ENCODE data around the gene PRKAR1B.

The PRKAR1B gene

GRCh38 chr7:586494-586893 lies 140.6 kb downstream of the PRKAR1B start:
- no peak for DNase-seq (ENCODE audit: low spot score)

DNA sequence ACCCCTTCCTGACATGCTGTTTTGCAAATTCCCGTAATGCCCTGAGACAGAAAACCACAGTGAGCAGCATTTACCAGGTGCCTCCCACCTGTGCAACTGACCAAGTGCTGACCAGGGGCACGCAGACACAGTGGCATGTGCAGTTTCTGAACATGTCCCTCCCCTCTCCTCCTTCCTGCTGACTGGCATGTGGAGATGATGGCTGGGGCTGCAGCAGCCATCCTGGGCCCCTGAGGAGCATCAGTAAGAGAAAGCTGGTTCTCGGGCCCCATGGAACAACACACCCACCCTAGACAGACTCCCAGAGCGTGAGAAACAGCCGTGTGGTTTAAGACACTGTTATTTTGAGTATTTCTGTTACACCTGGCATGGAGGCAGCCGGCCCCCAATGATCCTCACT lies 141.2 kb downstream of the PRKAR1B start:
- no peak for DNase-seq (ENCODE audit: low spot score)

DNA sequence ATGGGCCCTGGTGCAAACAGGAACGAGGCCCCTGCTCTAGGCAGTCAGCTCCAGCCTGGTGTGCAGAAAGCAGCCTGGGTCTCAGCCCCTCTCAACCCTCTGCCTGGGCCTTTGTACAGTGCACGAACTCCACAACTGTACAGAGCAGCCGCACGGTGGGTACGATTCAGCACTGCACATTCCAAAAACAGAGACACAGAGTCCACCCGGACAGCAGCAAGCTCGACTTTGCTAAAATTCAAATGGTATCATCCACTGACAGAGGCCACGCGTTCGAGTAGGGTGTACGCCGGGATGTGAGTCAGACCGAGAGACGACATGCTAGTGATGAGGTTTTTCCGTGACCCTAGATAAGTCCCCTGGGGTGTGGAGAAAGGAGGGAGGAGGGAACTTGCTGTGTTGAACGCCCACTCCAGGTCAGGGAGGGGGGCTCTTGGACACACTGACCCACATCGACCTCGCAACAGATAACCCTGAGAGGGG lies 141.8 kb downstream of the PRKAR1B start:
- DNase-seq (ENCODE audit: low spot score): peak; percentile 92

DNA sequence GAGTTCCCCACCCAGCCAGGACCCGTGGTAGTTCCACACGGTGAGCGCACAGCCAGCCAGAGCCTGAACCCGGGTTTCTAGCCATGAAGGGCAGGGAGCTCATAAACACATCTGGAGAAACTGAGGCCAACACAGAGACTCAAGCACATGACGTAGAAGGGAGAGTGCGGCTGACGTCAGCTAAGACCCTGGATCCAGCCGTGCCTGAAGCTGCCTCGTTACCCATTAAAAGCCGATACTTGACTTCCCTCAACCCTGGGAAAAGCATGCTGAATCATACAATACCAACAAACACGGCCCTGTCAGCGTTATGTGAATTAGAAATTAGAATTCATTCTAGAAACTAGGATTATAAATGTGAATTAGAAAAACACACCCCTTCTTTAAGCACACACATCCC lies 142.3 kb downstream of the PRKAR1B start:
- no peak for DNase-seq (ENCODE audit: low spot score)

- no peak for DNase-seq (ENCODE audit: low spot score)
These were observed 143.0 kb downstream of the PRKAR1B start for GRCh38 chr7:584122-584465.

GRCh38 chr7:583410-584121 lies 143.5 kb downstream of the PRKAR1B start:
- DNase-seq (ENCODE audit: low spot score): no peak

GRCh38 chr7:582931-583330 lies 144.2 kb downstream of the PRKAR1B start:
- no peak for DNase-seq (ENCODE audit: low spot score)

- DNase-seq (ENCODE audit: low spot score): no peak
These were observed 144.8 kb downstream of the PRKAR1B start for GRCh38 chr7:582081-582835.

GRCh38 chr7:578386-578785 lies 148.7 kb downstream of the PRKAR1B start:
- DNase-seq (ENCODE audit: low spot score): no peak

DNA sequence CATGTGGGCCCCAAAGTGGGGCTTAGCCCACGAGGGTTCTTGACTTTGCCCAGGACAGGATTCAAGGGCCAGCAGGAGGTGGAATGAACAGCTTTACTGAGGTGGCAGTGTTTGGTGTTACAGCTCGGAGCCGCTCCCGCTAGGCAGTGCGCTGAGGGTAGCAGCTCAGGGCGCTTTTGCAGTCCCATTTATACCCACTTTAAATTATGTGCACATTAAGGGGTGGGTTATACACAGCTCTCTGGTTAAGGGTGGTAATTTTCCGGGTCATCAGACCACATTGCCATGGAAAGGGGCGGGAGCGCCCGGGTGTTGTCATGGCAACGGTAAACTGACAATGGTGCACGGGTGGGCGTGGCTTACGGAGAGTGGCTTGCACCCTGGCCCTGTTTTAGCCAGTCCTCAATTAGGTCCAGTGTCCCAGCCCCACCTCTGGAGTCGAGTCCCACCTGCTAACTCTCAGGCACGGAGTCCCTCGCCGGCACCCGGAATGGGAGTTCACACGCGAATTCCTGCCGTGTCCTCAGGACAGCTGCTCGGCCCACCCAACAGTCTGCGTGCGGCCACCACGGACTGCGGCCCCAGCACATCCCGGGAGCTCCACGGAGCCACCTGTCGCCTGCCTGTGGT lies 149.2 kb downstream of the PRKAR1B start:
- no peak for DNase-seq (ENCODE audit: low spot score)

DNA sequence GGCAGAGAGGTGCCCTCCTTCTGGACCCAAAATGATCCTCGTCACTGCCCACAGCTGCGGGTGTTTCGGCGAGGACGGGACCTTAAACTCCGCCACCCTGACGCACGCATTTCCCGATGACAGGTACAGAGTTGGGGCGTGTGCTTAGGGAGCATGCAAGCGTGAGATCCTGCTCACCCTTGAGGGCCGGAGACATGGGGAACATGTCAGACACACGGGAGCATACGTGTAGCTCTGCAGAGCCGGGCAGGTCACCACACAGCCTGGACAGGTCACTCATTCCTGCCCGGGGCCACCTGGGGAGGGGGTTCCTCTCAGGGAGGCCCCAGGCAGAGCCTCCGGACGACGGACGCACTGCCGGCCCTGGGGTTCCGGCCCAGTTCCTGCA lies 149.8 kb downstream of the PRKAR1B start:
- DNase-seq (ENCODE audit: low spot score): no peak

DNA sequence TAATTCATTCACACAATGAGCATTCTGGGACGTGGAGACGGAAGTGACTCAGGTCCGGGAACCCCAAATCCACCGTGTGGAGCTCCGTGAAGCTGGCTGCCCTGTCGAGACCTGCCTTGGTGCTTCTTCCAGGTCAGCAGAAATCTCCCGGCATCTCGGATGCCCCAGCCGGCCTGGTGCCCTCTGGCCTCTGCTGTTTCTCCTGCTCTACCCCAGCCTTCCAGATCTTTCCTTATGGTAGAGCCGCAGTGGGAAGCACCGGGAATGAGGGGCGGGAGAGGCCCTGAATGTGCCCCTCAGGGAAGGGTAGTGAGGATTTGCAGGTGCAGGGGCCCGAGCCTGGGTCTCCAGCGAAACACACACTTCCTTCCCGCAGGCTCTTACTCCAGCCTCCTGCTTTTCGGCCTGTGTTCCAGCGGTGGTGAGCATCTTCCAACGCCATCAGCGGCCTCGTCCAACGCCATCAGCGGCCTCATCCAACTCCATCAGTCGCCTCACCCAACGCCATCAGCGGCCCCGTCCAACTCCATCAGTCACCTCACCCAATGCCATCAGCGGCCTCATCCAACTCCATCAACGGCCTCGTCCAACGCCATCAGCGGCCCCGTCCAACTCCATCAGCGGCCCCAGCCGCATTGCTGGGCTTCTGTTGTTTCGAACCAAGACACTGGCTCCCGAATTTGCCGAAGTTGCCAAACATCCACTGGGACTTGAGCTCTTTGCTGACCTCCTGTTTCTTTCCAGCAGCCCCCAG lies 150.4 kb downstream of the PRKAR1B start:
- DNase-seq (ENCODE audit: low spot score): no peak

GRCh38 chr7:575425-576366 lies 151.4 kb downstream of the PRKAR1B start:
- DNase-seq (ENCODE audit: low spot score): no peak

- no peak for DNase-seq (ENCODE audit: low spot score)
These were observed 152.3 kb downstream of the PRKAR1B start for GRCh38 chr7:574661-575395.

GRCh38 chr7:573933-574381 lies 153.1 kb downstream of the PRKAR1B start:
- DNase-seq (ENCODE audit: low spot score): no peak

- no peak for DNase-seq (ENCODE audit: low spot score)
These were observed 153.7 kb downstream of the PRKAR1B start for GRCh38 chr7:573269-573932.

DNA sequence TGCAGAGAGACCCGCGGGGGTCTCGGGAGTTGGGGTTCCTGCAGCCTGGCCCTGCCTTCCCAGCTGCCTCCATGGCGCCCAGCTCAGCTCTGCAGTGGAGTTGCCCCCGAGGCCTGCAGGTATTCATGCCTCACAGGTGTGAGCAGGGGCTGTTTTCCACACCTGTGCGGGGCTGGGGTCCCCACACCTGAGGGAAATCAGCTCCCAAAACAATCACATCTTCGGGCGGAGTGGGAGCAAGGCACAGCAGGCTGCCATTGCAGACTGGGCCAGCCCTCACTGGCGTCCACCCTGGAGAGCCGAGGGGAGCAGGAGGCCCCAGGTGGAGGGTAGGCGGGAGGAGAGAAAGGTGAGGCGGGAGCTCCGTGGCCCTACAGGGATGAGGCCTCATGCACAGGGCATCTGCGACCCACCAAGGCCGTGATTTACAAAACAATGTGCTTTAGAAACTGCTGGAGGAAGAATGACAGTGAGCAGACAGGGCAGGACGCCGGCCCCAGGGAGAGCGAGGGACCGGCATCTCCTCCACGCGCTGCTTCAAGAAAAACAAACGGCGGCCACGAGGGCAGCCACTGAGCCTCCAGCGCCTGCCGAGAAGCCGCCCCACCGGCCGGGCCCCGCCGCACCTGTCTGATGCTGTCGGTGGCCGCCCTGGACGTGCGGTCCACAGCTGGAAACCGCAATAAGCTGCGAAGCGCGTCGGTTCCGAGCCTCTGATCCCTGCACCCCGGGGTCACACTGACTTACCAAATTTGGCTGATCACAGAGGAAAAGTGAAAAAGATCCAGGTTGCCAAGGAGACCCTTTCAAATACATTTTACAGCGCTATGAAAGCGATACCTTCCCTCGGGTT lies 154.4 kb downstream of the PRKAR1B start:
- DNase-seq (ENCODE audit: low spot score): no peak

GRCh38 chr7:571718-572415 lies 155.2 kb downstream of the PRKAR1B start:
- DNase-seq (ENCODE audit: low spot score): no peak

Data from hepatic stellate cell (primary cell).